ENCODE measurements around the gene QSOX2.

- TF ChIP-seq POLR2AphosphoS5 (IDR thresholded peaks at IDR 0.05; ENCODE audit: low read depth) = no peak
- TF ChIP-seq, protein P1, sequence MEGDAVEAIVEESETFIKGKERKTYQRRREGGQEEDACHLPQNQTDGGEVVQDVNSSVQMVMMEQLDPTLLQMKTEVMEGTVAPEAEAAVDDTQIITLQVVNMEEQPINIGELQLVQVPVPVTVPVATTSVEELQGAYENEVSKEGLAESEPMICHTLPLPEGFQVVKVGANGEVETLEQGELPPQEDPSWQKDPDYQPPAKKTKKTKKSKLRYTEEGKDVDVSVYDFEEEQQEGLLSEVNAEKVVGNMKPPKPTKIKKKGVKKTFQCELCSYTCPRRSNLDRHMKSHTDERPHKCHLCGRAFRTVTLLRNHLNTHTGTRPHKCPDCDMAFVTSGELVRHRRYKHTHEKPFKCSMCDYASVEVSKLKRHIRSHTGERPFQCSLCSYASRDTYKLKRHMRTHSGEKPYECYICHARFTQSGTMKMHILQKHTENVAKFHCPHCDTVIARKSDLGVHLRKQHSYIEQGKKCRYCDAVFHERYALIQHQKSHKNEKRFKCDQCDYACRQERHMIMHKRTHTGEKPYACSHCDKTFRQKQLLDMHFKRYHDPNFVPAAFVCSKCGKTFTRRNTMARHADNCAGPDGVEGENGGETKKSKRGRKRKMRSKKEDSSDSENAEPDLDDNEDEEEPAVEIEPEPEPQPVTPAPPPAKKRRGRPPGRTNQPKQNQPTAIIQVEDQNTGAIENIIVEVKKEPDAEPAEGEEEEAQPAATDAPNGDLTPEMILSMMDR (conservative IDR thresholded peaks at IDR 0.05; ENCODE audit: low read depth in 2 of 2) = 0 out of 4 replicates have a peak, but pooled peaks of 1 of the 2 experiments have one; percentile 3
- TF ChIP-seq EZH2phosphoT487 (IDR thresholded peaks at IDR 0.05; ENCODE audit: unreplicated experiment) = peak; percentile 92
- TF ChIP-seq EZH2 (IDR thresholded peaks at IDR 0.05; ENCODE audit: low read depth, unreplicated experiment) = peak; percentile 87
- TF ChIP-seq, protein P2, sequence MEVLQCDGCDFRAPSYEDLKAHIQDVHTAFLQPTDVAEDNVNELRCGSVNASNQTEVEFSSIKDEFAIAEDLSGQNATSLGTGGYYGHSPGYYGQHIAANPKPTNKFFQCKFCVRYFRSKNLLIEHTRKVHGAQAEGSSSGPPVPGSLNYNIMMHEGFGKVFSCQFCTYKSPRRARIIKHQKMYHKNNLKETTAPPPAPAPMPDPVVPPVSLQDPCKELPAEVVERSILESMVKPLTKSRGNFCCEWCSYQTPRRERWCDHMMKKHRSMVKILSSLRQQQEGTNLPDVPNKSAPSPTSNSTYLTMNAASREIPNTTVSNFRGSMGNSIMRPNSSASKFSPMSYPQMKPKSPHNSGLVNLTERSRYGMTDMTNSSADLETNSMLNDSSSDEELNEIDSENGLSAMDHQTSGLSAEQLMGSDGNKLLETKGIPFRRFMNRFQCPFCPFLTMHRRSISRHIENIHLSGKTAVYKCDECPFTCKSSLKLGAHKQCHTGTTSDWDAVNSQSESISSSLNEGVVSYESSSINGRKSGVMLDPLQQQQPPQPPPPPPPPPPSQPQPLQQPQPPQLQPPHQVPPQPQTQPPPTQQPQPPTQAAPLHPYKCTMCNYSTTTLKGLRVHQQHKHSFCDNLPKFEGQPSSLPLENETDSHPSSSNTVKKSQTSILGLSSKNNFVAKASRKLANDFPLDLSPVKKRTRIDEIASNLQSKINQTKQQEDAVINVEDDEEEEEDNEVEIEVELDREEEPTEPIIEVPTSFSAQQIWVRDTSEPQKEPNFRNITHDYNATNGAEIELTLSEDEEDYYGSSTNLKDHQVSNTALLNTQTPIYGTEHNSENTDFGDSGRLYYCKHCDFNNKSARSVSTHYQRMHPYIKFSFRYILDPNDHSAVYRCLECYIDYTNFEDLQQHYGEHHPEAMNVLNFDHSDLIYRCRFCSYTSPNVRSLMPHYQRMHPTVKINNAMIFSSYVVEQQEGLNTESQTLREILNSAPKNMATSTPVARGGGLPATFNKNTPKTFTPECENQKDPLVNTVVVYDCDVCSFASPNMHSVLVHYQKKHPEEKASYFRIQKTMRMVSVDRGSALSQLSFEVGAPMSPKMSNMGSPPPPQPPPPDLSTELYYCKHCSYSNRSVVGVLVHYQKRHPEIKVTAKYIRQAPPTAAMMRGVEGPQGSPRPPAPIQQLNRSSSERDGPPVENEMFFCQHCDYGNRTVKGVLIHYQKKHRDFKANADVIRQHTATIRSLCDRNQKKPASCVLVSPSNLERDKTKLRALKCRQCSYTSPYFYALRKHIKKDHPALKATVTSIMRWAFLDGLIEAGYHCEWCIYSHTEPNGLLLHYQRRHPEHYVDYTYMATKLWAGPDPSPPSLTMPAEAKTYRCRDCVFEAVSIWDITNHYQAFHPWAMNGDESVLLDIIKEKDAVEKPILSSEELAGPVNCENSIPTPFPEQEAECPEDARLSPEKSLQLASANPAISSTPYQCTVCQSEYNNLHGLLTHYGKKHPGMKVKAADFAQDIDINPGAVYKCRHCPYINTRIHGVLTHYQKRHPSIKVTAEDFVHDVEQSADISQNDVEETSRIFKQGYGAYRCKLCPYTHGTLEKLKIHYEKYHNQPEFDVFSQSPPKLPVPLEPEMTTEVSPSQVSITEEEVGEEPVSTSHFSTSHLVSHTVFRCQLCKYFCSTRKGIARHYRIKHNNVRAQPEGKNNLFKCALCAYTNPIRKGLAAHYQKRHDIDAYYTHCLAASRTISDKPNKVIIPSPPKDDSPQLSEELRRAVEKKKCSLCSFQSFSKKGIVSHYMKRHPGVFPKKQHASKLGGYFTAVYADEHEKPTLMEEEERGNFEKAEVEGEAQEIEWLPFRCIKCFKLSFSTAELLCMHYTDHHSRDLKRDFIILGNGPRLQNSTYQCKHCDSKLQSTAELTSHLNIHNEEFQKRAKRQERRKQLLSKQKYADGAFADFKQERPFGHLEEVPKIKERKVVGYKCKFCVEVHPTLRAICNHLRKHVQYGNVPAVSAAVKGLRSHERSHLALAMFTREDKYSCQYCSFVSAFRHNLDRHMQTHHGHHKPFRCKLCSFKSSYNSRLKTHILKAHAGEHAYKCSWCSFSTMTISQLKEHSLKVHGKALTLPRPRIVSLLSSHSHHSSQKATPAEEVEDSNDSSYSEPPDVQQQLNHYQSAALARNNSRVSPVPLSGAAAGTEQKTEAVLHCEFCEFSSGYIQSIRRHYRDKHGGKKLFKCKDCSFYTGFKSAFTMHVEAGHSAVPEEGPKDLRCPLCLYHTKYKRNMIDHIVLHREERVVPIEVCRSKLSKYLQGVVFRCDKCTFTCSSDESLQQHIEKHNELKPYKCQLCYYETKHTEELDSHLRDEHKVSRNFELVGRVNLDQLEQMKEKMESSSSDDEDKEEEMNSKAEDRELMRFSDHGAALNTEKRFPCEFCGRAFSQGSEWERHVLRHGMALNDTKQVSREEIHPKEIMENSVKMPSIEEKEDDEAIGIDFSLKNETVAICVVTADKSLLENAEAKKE (CRISPR knock-in tag; IDR thresholded peaks at IDR 0.05) = no peak
Measured at GRCh38 chr9:136198605-136199083, 47.0 kb downstream of the QSOX2 start.
